Naive thymus-derived CD4-positive, alpha-beta T cell (primary cell): Measurements from ENCODE around the gene SPECC1. TPM values are rescaled to one million over a fixed set of nuclear protein-coding genes. Genes with fewer than 3 reads are reported as not detected.

Experiments used
- ATAC-seq: fragments of 150-1000 bp; cut with Tn5 transposase; 2 replicates; pipeline ENCODE4 v1.10.0; 2021; ENCODE audit warnings: mild to moderate bottlenecking, moderate library complexity
- CTCF ChIA-PET: fragments of 350-600 bp; sonication (Branson Sonifier 250); formaldehyde crosslinking; loops from one replicate; lab custom pipeline; 2021; ENCODE audit warnings: antibody characterized with exemption; lab: Charles Lee
- POLR2A ChIA-PET: fragments of 350-600 bp; sonication (Branson Sonifier 250); formaldehyde crosslinking; loops from one replicate; lab custom pipeline; 2021; ENCODE audit warnings: antibody characterized with exemption, inconsistent platforms; lab: Charles Lee
- DNase-seq, 9 donors: peaks; one replicate each; pipeline versions ENCODE4 v3.0.0 to v3.0.0-alpha.2; 2020 to 2022; ENCODE audit warnings: mixed read lengths in 1 of 9
- H3K27ac ChIP-seq: one replicate; pipeline ENCODE4 v1.7.0; 2013; ENCODE audit warnings: mild to moderate bottlenecking, low read depth, low read length, moderate library complexity
- H3K27me3 ChIP-seq, 2 donors: one replicate each; pipeline ENCODE4 v1.7.0; 2013; ENCODE audit warnings: low read length in 2 of 2, mild to moderate bottlenecking in 2 of 2, moderate library complexity in 2 of 2; ENCODE audit not compliant: control insufficient read depth in 2 of 2, insufficient read depth in 2 of 2
- H3K36me3 ChIP-seq, 3 experiments: 1 replicate in 2 of 3; 2 replicates in 1 of 3; pipeline ENCODE4 v1.7.0; 2013; ENCODE audit warnings: low read length in 3 of 3, mild to moderate bottlenecking in 3 of 3, moderate library complexity in 1 of 3; ENCODE audit not compliant: insufficient read depth in 3 of 3, control insufficient read depth in 2 of 3
- H3K4me1 ChIP-seq, 2 donors: one replicate each; pipeline ENCODE4 v1.7.0; 2013; ENCODE audit warnings: low read length in 2 of 2, mild to moderate bottlenecking in 2 of 2, moderate library complexity in 1 of 2; ENCODE audit not compliant: control insufficient read depth in 2 of 2, insufficient read depth in 2 of 2
- H3K4me3 ChIP-seq: 2 replicates; pipeline ENCODE4 v1.7.0; 2013; ENCODE audit warnings: mild to moderate bottlenecking, low read length
- H3K9me3 ChIP-seq, 3 experiments: 1 replicate in 2 of 3; 2 replicates in 1 of 3; pipeline ENCODE4 v1.7.0; 2013; ENCODE audit warnings: low read length in 3 of 3; ENCODE audit not compliant: control insufficient read depth in 2 of 3
- H3K27ac Mint-ChIP-seq, 9 donors: one replicate each; pipeline ENCODE4 v1.8.0; 2020 to 2022; ENCODE audit warnings: mixed read lengths in 9 of 9, mild to moderate bottlenecking in 8 of 9, moderate library complexity in 5 of 9, inconsistent platforms in 2 of 9
- H3K27me3 Mint-ChIP-seq, 5 donors: one replicate each; pipeline ENCODE4 v1.8.0; 2021 to 2022; ENCODE audit warnings: mixed read lengths in 5 of 5, mild to moderate bottlenecking in 1 of 5
- H3K36me3 Mint-ChIP-seq, 5 donors: one replicate each; pipeline ENCODE4 v1.8.0; 2020 to 2022; ENCODE audit warnings: mixed read lengths in 5 of 5, mild to moderate bottlenecking in 3 of 5, inconsistent platforms in 1 of 5
- H3K4me1 Mint-ChIP-seq, 7 donors: one replicate each; pipeline ENCODE4 v1.8.0; 2020 to 2022; ENCODE audit warnings: mixed read lengths in 7 of 7, mild to moderate bottlenecking in 3 of 7, inconsistent platforms in 1 of 7
- H3K4me3 Mint-ChIP-seq, 10 donors: one replicate each; pipeline ENCODE4 v1.8.0; 2020 to 2022; ENCODE audit warnings: mild to moderate bottlenecking in 10 of 10, mixed read lengths in 10 of 10, moderate library complexity in 6 of 10, inconsistent platforms in 2 of 10
- H3K9me3 Mint-ChIP-seq, 11 donors: one replicate each; pipeline ENCODE4 v1.8.0; 2020 to 2022; ENCODE audit warnings: mixed read lengths in 11 of 11, mild to moderate bottlenecking in 4 of 11, inconsistent platforms in 1 of 11, moderate library complexity in 1 of 11
- intact Hi-C, 2 donors: fragments of 100-400 bp; cut with micrococcal nuclease; formaldehyde crosslinking; loops; one replicate each; pipeline ENCODE4 v1.15.1; 2023
- polyA plus RNA-seq, 2 donors: library from polyadenylated mRNA; unstranded; fragments of 300-500 nt; fragmentation: Illumina TruSeq; gene quantifications; one replicate each; pipeline ENCODE4 v1.2.3, GENCODE V29; 2021
- total RNA-seq, 6 experiments: library from RNA in 5 of 6; stranded (reverse) in 5 of 6; gene quantifications; 1 replicate in 5 of 6; 2 replicates in 1 of 6; pipeline ENCODE4 v1.2.3 and lab custom pipeline; 2021 to 2026

Gene SPECC1
- total and polyA plus RNA-seq, 7 experiments from 2014 or later = 1.2 to 37.5 (median 4.7) TPM

DNA sequence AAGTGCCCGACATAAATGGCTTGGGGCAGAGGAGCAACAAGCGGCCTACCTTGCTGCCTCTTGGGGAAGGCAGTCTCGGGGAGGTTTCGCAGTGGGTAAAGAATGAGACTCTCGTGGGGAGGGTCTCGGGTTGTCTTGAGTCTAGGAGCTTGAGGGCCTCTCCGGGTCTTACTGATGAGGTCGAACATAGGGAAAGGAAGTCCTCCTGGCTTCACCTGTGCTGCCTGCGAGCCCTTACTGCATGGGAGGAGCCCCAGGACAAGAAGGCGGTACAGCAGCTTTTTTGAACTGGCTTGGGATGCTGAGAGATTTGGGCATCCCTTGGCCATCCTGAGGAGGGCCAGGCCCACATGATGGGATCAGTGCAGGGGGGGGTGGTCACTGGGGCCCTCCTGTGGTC is 71.4 kb downstream of the SPECC1 start:
- Histone ChIP-seq H3K4me3 (no peak overlapping the region), H3K36me3 (no peaks in the 10 kb centered on the region), H3K27me3 (no peaks in the 10 kb centered on the region), H3K4me1 (peaks cover 0 to 6% of the 10 kb centered on the region in 2 donors), H3K9me3 (no peaks in the 10 kb centered on the region), H3K27ac (no peak overlapping the region)
- H3K36me3 Mint-ChIP-seq = no peaks in the 10 kb centered on the region
- peaks cover 0 to 13% (median 9%) of the 10 kb centered on the region in 5 donors for H3K27me3 Mint-ChIP-seq
- H3K9me3 Mint-ChIP-seq = no peaks in the 10 kb centered on the region
- DNase-seq (no peak), ATAC-seq (no peak)
- intact Hi-C loops = no loop called here
- no peak overlapping the region for H3K27ac Mint-ChIP-seq
- peaks cover 0 to 5% (median 0%) of the 10 kb centered on the region in 7 donors for H3K4me1 Mint-ChIP-seq
- ChIA-PET CTCF (no interaction called here), POLR2A (no interaction called here)
- H3K4me3 Mint-ChIP-seq = no peak overlapping the region

DNA sequence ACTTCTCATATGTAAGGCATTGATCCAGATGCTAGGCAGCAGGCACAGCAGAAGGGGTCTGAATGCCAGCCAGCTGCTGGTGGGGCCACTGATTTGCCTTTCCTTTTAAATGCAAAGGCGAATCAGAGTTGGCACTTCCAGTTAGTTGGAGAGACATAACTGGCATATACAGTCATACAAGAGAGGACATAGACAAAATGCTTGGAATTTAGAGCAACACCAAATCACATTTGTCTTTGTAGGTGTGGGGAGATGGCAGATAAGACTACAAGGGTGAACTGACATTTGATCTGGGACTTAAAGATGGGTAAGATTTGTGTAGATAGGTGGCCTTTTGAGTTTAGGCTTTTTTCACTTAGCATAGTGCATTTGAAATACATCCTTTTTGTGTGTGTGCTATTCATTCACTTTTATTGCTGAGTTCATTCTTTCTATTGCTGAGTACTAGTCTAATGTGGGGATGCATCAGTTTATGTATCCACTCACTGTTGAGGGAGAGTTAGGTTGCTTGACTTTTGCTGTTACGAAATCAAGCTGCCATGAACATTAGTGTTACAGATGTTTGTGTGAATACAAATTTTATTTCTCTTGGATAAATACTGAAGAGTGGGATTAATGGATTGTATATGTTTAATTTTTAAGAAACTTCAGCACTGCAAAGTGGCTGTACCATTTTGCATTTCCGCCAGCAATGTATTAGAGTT is 74.1 kb downstream of the SPECC1 start:
- H3K4me3 ChIP-seq = no peak overlapping the region
- H3K4me3 Mint-ChIP-seq = no peak overlapping the region
- CTCF ChIA-PET = no interaction called here
- no peaks in the 10 kb centered on the region for H3K36me3 Mint-ChIP-seq
- no peak overlapping the region for H3K27ac Mint-ChIP-seq
- intact Hi-C loops = no loop called here
- no peaks in the 10 kb centered on the region for H3K9me3 Mint-ChIP-seq
- no peaks in the 10 kb centered on the region for H3K27me3 ChIP-seq
- H3K4me1 Mint-ChIP-seq = peaks cover 0 to 7% (median 0%) of the 10 kb centered on the region in 7 donors
- ATAC-seq (no peak), DNase-seq (no peak)
- H3K36me3 ChIP-seq = no peaks in the 10 kb centered on the region
- H3K4me1 ChIP-seq = no peaks in the 10 kb centered on the region
- no peaks in the 10 kb centered on the region for H3K9me3 ChIP-seq
- no peak overlapping the region for H3K27ac ChIP-seq
- POLR2A ChIA-PET = no interaction called here
- peaks cover 0 to 13% (median 9%) of the 10 kb centered on the region in 5 donors for H3K27me3 Mint-ChIP-seq

GRCh38 chr17:20084621-20085282 is 75.6 kb downstream of the SPECC1 start:
- DNase-seq (no peak), ATAC-seq (no peak)
- Histone ChIP-seq H3K4me1 (no peaks in the 10 kb centered on the region), H3K36me3 (no peaks in the 10 kb centered on the region), H3K4me3 (no peak overlapping the region), H3K27ac (no peak overlapping the region), H3K9me3 (no peaks in the 10 kb centered on the region), H3K27me3 (no peaks in the 10 kb centered on the region)
- H3K4me1 Mint-ChIP-seq = peaks cover 0 to 9% (median 0%) of the 10 kb centered on the region in 7 donors
- POLR2A ChIA-PET = no interaction called here
- CTCF ChIA-PET = no interaction called here
- no peaks in the 10 kb centered on the region for H3K36me3 Mint-ChIP-seq
- intact Hi-C loops = no loop called here
- no peak overlapping the region for H3K27ac Mint-ChIP-seq
- peaks cover 0 to 9% (median 8%) of the 10 kb centered on the region in 5 donors for H3K27me3 Mint-ChIP-seq
- H3K4me3 Mint-ChIP-seq = no peak overlapping the region
- H3K9me3 Mint-ChIP-seq = no peaks in the 10 kb centered on the region

DNA sequence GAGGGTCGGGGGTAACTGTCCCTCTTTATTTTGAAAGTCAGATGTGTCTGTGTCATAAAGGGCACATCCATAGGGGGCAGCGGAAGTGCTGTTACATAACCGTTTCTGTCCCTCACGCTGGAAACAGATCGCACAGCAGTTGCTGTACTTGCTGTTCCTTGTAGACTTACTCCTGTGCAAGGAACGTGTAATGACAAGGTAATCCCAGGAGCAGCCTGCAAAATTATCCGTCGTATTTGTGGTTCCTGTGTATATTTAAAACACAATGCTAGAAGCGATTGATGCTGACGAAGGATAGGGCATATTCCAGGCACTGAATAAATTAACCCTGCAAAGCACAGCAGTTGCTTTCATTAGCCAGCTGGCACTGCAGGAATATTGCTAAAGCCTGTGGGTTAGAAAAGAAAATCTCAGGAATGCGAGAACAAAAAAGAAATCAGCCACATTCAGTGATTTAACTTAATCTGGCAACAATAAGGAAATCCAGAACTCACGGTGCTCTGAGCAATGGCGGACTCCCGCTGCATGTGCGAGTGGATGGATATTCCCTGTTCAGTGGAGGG is 76.2 kb downstream of the SPECC1 start:
- H3K27ac ChIP-seq = no peak overlapping the region
- no peak overlapping the region for H3K4me3 Mint-ChIP-seq
- no peaks in the 10 kb centered on the region for H3K4me1 ChIP-seq
- intact Hi-C loops = no loop called here
- no peak for ATAC-seq
- H3K4me3 ChIP-seq = no peak overlapping the region
- no peaks in the 10 kb centered on the region for H3K36me3 ChIP-seq
- peaks cover 0 to 13% (median 2%) of the 10 kb centered on the region in 7 donors for H3K4me1 Mint-ChIP-seq
- ChIA-PET POLR2A (no interaction called here), CTCF (interaction anchor here (0.7 kb wide), 1 partner anchor 72 kb away, joined by 3 read pairs; no protein-coding TSS in a partner anchor)
- no peaks in the 10 kb centered on the region for H3K9me3 Mint-ChIP-seq
- DNase-seq = no peak
- H3K27ac Mint-ChIP-seq = no peak overlapping the region
- no peaks in the 10 kb centered on the region for H3K36me3 Mint-ChIP-seq
- H3K27me3 Mint-ChIP-seq = peaks cover 0 to 9% (median 4%) of the 10 kb centered on the region in 5 donors
- no peaks in the 10 kb centered on the region for H3K9me3 ChIP-seq
- no peaks in the 10 kb centered on the region for H3K27me3 ChIP-seq

DNA sequence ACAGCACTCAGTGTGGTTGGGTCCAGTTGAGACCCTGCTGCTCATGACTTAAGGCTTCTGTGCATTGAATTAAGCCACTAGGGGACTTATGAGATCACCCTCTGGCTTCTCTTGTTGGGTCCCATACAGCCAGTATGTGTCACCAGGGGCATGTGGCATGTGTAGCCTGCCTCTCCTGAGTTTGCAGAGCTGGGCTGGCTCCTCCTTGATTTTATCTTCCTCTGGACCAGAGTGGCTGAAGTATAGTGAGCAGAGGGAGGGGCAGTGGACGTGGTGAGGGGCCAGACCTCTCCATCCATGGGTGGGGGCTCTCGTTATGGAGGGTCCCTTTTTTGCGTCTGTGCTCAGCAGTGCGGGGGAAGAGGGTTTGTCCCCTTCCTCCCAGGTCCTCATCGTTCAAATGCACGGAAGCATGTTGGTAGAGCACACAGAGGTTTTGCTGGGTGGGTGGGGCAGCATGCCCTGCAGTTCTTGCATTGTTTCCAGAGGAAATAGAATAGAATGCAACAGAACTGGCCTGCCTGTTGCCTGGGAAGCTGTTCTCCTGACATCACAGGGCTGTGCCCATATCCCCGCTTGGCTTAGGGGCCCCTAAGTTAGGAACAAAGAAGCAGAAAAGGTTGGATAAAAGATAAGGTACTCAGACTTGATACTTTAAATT is 77.4 kb downstream of the SPECC1 start:
- intact Hi-C loops = no loop called here
- Histone ChIP-seq H3K27ac (no peak overlapping the region), H3K4me3 (no peak overlapping the region), H3K27me3 (no peaks in the 10 kb centered on the region), H3K9me3 (no peaks in the 10 kb centered on the region), H3K36me3 (no peaks in the 10 kb centered on the region), H3K4me1 (no peaks in the 10 kb centered on the region)
- ChIA-PET CTCF (interaction anchor here (0.5 to 0.7 kb wide), 2 partner anchors 74 to 234 kb away, joined by 3 read pairs; no protein-coding TSS in a partner anchor), POLR2A (no interaction called here)
- ATAC-seq (no peak), DNase-seq (no peak)
- Mint-ChIP-seq H3K27me3 (peaks cover 0 to 4% (median 0%) of the 10 kb centered on the region in 5 donors), H3K9me3 (peaks cover 0 to 2% (median 0%) of the 10 kb centered on the region in 11 donors), H3K36me3 (no peaks in the 10 kb centered on the region), H3K4me1 (peaks cover 0 to 17% (median 6%) of the 10 kb centered on the region in 7 donors), H3K4me3 (no peak overlapping the region), H3K27ac (no peak overlapping the region)

- ChIA-PET CTCF (no interaction called here), POLR2A (no interaction called here)
- Mint-ChIP-seq H3K4me3 (no peak overlapping the region), H3K27me3 (peaks cover 0 to 4% (median 0%) of the 10 kb centered on the region in 5 donors), H3K36me3 (no peaks in the 10 kb centered on the region), H3K27ac (no peak overlapping the region), H3K9me3 (peaks cover 0 to 2% (median 0%) of the 10 kb centered on the region in 11 donors), H3K4me1 (peaks cover 0 to 12% (median 6%) of the 10 kb centered on the region in 7 donors)
- no peaks in the 10 kb centered on the region for H3K27me3 ChIP-seq
- no peaks in the 10 kb centered on the region for H3K9me3 ChIP-seq
- DNase-seq (no peak), ATAC-seq (no peak)
- no peaks in the 10 kb centered on the region for H3K36me3 ChIP-seq
- no peaks in the 10 kb centered on the region for H3K4me1 ChIP-seq
- no peak overlapping the region for H3K4me3 ChIP-seq
- intact Hi-C loops = no loop called here
- no peak overlapping the region for H3K27ac ChIP-seq
Observed at GRCh38 chr17:20087538-20088250, 78.5 kb downstream of the SPECC1 start.
